ENCODE data around the gene COG6.

Gene COG6

GRCh38 chr13:39773833-39774232 is 118.4 kb downstream of the COG6 start:
- no peak for DNase-seq

GRCh38 chr13:39776439-39776838 is 121.0 kb downstream of the COG6 start:
- DNase-seq: no peak

- DNase-seq: no peak
These were observed 121.6 kb downstream of the COG6 start for GRCh38 chr13:39777021-39777420.

- DNase-seq: peak; percentile 53
These were observed 122.1 kb downstream of the COG6 start for GRCh38 chr13:39777527-39778061.

- peak; percentile 24 for DNase-seq
These were observed 124.1 kb downstream of the COG6 start for GRCh38 chr13:39779337-39780265.

- no peak for DNase-seq
These were observed 125.2 kb downstream of the COG6 start for GRCh38 chr13:39780711-39781110.

GRCh38 chr13:39781381-39781780 is 125.9 kb downstream of the COG6 start:
- DNase-seq: no peak

GRCh38 chr13:39783051-39783450 is 127.6 kb downstream of the COG6 start:
- DNase-seq: no peak

- no peak for DNase-seq
These were observed 128.9 kb downstream of the COG6 start for GRCh38 chr13:39784347-39784746.

- DNase-seq: no peak
These were observed 130.6 kb downstream of the COG6 start for GRCh38 chr13:39786091-39786490.

GRCh38 chr13:39787086-39787487 is 131.6 kb downstream of the COG6 start:
- no peak for DNase-seq

GRCh38 chr13:39788102-39788501 is 132.6 kb downstream of the COG6 start:
- DNase-seq: no peak

- DNase-seq: no peak
These were observed 134.0 kb downstream of the COG6 start for GRCh38 chr13:39789451-39789850.

Measured in activated naive CD4-positive, alpha-beta T cell treated with Interleukin-2 at 50 U/mL for 16 hours (primary cell).